Dermis microvascular lymphatic vessel endothelial cell (primary cell): ENCODE results near the gene NBEA. TPM values are rescaled to one million over a fixed set of nuclear protein-coding genes. Genes with fewer than 3 reads are reported as not detected.

Experiments used
- DNase-seq, 2 donors: peaks; one replicate each; pipeline versions ENCODE4 v3.0.0 to v3.0.0-alpha.2; 2010; ENCODE audit warnings: low read depth in 2 of 2
- total RNA-seq: library from RNA; depleted of rRNA; stranded (reverse); fragments of >200 nt; gene quantifications from 2 replicates; pipeline ENCODE4 v1.2.1, GENCODE V29; 2014

The NBEA gene
- total RNA-seq, 1 donor from 2014 or later, result 0.90 TPM

DNA sequence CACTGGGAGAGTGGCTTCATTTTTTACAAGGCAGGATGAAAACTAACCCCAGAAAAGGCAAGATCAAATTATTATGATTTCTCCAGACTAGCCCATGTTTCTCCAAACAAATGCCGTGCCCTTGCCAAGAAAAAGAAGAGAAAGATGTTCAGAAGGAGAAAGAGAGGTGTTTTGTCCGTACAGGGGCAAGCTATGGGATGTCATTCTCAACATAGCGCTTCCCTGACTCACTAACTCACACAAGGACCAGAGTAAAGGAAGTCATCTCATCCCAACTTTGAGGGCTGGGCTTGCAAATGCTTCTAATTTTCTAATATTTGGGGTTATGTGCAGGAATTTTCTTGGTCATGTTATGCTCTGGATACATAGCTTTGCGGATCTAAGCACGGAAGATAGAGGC, 758.6 kb downstream of the NBEA start:
- no peak for DNase-seq

DNA sequence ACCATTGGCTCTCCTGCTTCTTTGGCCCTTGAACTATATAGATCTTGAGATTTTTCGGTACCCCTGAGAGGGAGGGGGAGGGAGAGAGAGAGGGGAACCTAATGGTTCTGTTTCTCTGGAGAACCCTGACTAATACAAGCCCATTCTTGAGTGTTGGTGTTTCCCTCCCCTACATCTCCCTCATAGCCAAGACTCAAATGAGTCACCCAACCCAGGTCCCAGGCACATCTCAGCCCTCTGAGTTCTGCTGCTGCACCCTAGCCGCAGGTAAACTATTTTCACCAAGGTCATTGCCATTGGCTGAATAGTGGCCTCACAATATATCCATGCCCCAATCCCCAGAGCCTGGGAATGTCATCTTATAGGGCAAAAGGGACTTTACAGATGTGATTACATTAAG, 760.2 kb downstream of the NBEA start:
- DNase-seq, result no peak

DNA sequence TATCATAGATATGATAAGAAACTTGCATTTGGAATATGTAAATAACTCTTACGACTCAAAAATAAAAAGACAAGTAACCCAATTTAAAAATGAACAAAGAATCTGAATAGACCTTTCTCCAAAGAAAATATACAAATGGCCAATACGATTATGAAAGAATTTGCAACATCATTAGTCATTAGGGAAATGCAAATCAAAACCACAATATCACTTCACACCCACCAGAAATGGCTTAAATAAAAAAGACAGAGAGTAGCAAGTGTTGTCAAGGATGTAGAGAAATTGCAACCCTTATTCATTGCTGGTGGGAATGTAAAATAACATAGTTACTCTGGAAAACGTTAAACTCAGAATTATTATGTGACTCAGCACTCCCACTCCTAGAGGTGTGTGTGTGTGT, 761.0 kb downstream of the NBEA start:
- no peak for DNase-seq

DNA sequence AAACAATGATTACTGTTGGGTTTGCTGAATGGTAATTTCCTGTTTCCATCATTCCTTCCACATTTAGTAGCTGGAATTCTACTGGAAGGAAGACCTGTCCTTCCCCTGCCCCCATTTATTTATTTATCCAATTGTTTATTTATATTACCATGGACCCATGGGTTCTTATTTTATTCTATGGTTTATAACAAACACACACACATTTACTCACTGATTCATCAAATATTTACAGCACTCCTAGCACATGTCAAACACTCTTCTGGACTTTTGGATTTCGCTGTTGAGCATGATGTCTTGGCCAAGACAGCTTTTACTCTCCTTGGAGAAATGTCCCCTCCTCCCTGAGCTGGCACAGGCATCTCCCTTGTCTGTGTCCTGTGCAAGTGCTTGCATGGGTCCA, 762.3 kb downstream of the NBEA start:
- DNase-seq, result peak in 1 of 2 donors; percentile 18

DNA sequence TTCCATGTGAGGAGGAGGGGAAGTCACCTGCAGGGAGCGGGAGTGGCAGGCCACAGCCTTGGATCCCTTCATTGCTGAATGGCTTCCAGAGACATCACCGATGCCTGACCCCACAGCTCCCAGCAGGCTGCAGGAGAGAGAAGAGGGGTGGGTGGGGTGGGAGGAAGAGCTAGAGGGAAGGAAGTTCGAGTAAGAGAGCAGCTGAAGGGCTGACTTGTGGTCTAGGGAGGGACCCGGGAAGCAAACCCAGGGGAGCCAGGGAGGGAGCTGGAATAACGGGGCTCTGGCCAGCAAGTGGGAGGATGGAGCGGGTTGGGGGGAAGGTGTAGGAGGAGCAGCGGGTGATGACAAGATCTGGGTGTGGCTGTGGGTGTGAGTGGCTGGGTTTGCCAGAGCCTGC, 764.2 kb downstream of the NBEA start:
- DNase-seq, result no peak

DNA sequence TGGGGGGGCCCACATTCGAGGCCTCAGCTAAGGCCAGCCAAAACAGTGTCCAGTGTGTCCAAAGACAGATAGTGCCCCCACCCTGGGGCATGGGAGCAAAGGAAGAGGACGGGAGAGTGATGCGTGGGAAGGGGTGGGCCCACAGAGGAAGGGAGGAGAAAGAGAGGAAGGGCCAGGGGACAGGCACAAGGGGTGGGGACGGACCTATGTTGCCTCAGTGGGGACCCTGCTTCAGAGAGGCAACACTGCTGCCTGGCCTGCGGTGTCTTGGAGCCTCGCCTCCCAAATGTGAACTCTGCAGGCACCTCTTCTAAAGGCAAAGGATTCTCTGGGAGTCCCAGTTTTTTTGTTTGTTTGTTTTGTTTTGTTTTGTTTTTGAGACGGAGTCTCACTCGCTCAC, 764.7 kb downstream of the NBEA start:
- DNase-seq, result no peak

DNA sequence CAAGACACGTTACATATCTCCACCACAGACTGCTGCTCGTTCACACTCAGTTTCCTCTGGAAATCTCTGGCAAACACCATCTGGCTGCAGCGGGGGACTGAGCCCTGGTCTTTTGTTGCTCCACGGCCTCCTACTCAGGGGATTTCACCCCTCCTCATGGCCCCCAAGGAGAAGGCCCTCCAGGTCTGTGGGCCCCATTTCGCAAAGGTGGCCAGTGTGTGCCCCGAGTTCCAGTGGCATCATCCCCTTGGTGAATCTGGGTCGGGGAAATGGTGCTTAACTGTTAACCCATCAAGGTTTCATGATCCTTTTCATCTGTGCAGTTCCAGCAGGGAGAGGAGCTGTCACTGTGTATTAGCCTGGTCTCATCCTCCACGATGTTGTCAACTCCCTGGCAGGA, 769.8 kb downstream of the NBEA start:
- DNase-seq, result no peak

DNA sequence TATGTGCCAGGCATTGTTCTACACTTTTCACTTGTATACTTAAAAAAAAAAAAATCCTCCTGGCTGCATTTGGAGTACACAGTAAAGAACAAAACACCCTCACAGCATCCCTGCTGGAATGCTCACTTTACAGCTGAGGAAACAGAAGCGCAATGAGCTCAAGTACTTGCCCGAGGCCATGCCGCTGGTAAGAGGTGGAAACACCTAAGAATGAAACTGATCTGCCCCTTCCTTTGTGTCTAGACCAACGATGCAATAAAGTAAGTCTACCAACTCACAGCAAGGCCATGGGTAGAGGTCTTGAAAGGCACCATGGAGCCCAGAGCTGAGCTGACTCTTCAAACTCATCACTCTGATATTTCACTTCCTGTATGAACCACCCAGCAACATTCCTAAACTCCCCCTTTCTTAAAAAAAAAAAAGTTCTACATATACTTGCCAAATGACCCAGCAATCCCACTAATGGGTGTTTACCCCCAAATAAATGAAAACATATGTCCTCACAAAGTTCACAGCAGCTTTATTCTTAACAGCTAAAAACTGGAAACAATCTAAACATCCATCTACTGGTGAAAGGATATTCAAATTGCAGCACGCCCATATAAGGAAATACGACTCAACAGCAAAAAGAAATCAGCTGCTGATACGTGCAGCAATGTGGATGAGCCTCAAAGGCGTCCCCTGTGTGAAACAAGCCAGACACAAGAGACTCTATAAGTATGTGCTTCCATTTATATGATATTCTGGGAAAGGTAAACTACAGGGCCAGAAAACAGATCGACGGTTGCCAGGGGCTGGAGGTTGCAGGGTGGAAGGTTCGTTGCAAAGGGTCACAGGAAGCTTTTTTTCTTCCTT, 771.1 kb downstream of the NBEA start:
- DNase-seq, result no peak

DNA sequence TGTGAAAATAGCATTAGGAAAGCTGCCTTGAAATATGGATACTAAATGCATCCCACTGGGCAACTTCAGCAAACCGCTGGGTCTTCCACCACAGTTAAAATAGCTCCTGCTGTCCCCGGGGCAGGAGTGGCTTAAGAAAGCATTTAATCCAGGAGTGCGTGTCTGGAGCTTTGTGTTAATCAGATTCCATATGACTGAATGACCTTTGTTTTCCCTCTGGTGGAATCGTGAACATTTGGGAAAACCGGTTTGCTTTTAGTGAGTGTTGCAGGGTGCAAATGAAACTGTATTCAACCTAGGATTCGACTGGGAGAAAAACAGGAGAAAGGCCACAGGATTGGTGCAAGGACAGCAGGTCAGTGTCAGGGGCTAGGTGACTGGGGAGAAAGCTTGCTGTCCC, 772.1 kb downstream of the NBEA start:
- DNase-seq, result no peak

DNA sequence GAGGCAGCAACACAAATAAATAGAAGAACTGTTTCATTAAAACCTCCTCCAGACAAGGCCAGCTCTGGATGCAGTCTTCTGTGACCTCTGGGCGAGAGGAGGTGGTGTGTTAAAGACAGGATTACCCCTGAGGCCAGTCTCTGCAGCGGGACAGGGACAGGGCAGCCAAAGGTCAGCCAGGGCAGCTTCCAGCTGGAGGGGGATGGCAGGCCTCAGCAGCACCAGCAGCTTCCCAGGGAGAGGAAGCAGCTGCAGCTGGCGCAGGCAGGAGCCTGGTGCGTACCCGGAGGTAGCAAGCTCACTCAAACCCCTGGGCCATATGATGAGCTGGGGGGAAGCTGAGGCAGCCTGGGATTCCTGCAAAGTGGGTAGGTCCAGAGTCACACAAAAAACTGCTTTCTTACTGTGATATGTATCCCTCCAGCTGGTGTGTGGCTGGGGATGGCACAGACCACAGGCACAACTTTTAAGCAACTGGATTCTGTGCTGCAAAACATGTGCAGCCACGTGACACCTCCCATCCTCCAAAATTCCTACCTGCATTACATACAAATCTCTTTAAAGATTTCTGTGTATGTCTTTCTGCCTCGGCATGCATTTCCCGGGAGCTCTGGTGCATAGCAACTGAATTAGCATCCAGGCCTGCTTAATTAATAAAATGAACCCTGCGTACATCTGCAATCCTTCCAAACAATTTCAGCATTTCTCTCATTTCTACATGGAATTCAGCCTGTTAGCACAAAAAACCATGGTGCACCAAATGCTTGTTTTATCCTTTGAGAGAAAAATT, 772.7 kb downstream of the NBEA start:
- no peak for DNase-seq

DNA sequence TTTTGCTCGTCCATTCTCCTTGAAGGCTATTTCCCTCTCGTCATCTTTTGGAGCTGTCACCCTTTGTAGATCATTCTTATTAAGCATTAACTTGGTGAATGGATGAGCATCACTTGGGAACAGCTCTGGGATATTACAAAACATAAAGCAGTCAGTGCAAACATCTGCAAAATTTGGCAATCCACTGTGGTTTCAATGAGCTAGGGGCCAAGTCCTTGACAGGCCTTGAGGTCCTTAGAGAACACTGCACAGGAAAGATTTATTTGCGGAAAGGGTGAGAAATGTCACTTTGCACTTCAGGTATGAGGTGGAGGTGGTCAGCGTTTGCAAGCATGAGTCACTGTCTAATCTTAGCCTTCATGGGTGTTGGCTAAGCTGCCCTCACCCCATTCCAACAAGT, 774.1 kb downstream of the NBEA start:
- DNase-seq, result no peak

DNA sequence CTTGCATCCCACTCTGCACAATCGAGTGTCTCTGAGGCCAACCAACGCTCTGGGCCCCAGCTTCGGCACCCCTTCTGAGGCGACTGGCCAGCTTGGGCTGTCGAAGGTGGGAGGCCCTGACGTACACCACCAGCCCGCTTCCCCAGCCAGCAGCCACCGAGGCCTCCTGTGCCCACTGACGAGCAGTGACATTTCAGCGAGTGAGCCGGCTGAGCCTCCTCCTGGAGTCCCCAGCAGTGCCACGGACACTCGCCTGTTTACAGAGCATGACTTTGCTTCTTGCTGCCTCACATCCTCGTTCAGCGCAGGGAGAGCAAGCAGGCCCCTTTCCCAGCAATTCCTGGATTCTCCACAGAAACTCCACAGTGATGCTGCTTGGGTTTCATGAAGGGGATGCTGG, 774.7 kb downstream of the NBEA start:
- no peak for DNase-seq

DNA sequence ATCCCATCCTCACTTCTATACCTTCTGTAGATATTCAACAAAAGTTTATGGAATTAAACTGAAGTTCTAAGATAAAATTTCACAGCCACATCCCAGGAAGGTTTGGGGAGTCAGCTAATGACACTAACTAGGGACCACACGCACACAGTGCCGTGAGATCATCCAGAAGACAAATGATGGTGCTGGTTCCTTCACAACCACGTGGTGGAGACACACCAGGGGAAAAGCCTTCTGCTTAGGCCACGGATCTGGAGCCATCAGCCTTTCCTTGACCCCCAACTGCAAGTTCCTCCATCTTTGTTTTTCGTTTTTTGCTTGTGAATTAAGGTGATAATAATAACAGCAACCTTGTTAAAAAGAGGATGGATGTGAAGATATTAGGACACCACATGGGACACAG, 776.0 kb downstream of the NBEA start:
- DNase-seq, result no peak

DNA sequence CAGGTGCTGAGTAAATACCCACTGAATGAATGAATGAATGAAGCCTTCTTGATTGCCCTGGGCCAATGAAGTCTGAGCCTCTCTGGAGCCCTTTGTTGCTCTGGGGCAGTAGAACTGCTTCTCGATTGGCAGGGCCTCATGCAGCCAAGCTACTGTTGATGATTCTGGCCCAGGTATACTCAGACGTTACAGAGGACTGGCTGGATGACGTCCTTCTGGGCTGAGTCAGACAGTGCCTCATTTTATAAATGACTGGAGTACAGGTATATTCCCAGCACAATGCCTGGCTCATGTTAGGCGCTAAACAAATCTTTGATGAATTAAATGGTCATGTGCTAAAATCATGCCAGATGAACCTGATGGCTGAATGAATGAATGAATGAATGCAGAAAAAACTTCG, 778.2 kb downstream of the NBEA start:
- no peak for DNase-seq

DNA sequence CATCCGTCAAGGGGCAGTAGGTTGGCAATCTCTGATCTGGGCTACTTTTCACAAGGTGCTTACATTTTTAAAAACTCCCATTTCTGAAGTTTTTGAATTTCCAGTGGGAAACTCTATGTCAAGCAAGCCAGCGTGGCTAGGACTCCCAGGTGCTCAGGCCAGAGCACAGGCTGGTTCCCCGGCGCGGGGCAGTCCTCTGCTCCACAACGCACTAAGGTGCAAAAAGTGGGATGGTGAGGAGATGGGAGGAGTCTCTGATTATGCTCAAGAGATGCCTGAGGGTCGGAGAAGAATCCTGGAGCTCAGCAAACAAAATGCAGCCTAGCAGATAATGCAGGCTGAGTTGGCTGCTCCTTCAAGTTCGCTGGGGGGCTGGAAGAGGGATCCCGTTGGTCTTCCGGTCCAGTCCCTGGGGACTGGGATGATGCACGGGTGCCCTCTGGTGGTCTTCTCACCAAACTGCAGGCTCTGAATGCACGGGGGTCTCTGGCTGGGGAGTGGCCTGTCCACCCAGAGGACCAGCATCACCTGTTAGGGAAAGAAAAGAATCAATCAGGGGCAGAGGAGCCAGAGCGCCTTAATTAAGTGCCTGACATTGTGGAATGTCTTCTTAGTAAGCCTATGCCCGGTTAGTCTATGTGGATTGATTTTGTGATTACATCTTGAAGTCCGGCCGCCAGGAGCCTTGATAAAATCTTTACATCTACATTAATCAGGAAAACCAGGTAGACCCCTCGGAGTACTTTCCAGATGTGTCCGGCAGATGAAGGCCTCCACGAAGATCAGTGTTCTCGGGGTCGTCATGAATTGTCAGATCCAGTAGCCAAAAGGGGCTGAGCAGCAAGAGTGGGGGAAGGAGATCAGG, 778.9 kb downstream of the NBEA start:
- DNase-seq, result peak; percentile 14 to 29
